ENCODE results near the gene ARHGEF4. TPM values are rescaled to one million over a fixed set of nuclear protein-coding genes. Genes with fewer than 3 reads are reported as not detected.
A peak's percentile ranks its signal among the peaks of the same experiment; 100 is the strongest.

The ARHGEF4 gene
- total and polyA plus RNA-seq, 5 donors from 2014 or later = 0.22 to 1.7 (median 0.48) TPM; not detected in 1

GRCh38 chr2:131042148-131042775 is 205.5 kb downstream of the ARHGEF4 start:
- Mint-ChIP-seq H3K4me1 (peaks cover 0 to 27% (median 8%) of the 10 kb centered on the region in 4 donors), H3K4me3 (peak overlapping the region in 1 of 4 donors; percentile 43)
- H3K27ac ChIP-seq (ENCODE audit: insufficient read depth, low read length, poor library complexity, severe bottlenecking) = no peak overlapping the region

GRCh38 chr2:131043199-131044074 is 206.7 kb downstream of the ARHGEF4 start:
- peaks cover 0 to 29% (median 8%) of the 10 kb centered on the region in 4 donors for H3K4me1 Mint-ChIP-seq
- H3K27ac Mint-ChIP-seq = no peak overlapping the region
- H3K27me3 Mint-ChIP-seq = peaks cover 9% of the 10 kb centered on the region
- peaks cover 9% of the 10 kb centered on the region for H3K36me3 Mint-ChIP-seq
- Histone ChIP-seq H3K9me3 (ENCODE audit: control insufficient read depth in 2 of 2, low read length in 2 of 2) (no peaks in the 10 kb centered on the region), H3K27ac (ENCODE audit: insufficient read depth, low read length, poor library complexity, severe bottlenecking) (no peak overlapping the region), H3K27me3 (ENCODE audit: control insufficient read depth, insufficient read depth, low read length) (no peaks in the 10 kb centered on the region), H3K4me1 (ENCODE audit: control insufficient read depth, insufficient read depth, low read length, poor library complexity, severe bottlenecking) (peaks cover 29% of the 10 kb centered on the region), H3K36me3 (ENCODE audit: control insufficient read depth, insufficient read depth, low read length) (peaks cover 14% of the 10 kb centered on the region), H3K4me3 (ENCODE audit: low read depth, low read length) (no peak overlapping the region)
- H3K4me3 Mint-ChIP-seq = no peak overlapping the region
- DNase-seq (no peak), ATAC-seq (ENCODE audit: low read depth in 2 of 2) (no peak)
- H3K9me3 Mint-ChIP-seq = no peaks in the 10 kb centered on the region

More at GRCh38 chr2:131042148-131042775, 205.5 kb downstream of the ARHGEF4 start:
- Histone ChIP-seq H3K4me3 (ENCODE audit: low read depth, low read length) (no peak overlapping the region), H3K36me3 (ENCODE audit: control insufficient read depth, insufficient read depth, low read length) (peaks cover 3% of the 10 kb centered on the region), H3K4me1 (ENCODE audit: control insufficient read depth, insufficient read depth, low read length, poor library complexity, severe bottlenecking) (peaks cover 29% of the 10 kb centered on the region), H3K27me3 (ENCODE audit: control insufficient read depth, insufficient read depth, low read length) (no peaks in the 10 kb centered on the region), H3K9me3 (ENCODE audit: control insufficient read depth in 2 of 2, low read length in 2 of 2) (no peaks in the 10 kb centered on the region)
- ATAC-seq (ENCODE audit: low read depth in 2 of 2) (no peak), DNase-seq (no peak)
- H3K27ac Mint-ChIP-seq = peak overlapping the region; percentile 14 to 36 (median 32)
- no peaks in the 10 kb centered on the region for H3K36me3 Mint-ChIP-seq
- H3K9me3 Mint-ChIP-seq = no peaks in the 10 kb centered on the region
- H3K27me3 Mint-ChIP-seq = peaks cover 15% of the 10 kb centered on the region

GRCh38 chr2:131044075-131044756 is 207.5 kb downstream of the ARHGEF4 start:
- Mint-ChIP-seq H3K9me3 (no peaks in the 10 kb centered on the region), H3K4me3 (no peak overlapping the region), H3K4me1 (peaks cover 0 to 29% (median 8%) of the 10 kb centered on the region in 4 donors), H3K27me3 (peaks cover 9% of the 10 kb centered on the region), H3K27ac (no peak overlapping the region), H3K36me3 (peaks cover 14% of the 10 kb centered on the region)
- H3K4me3 ChIP-seq (ENCODE audit: low read depth, low read length) = no peak overlapping the region
- ATAC-seq (ENCODE audit: low read depth in 2 of 2) = no peak
- H3K27me3 ChIP-seq (ENCODE audit: control insufficient read depth, insufficient read depth, low read length) = no peaks in the 10 kb centered on the region
- H3K9me3 ChIP-seq (ENCODE audit: control insufficient read depth in 2 of 2, low read length in 2 of 2) = no peaks in the 10 kb centered on the region
- DNase-seq = no peak
- H3K27ac ChIP-seq (ENCODE audit: insufficient read depth, low read length, poor library complexity, severe bottlenecking) = no peak overlapping the region
- peaks cover 29% of the 10 kb centered on the region for H3K4me1 ChIP-seq (ENCODE audit: control insufficient read depth, insufficient read depth, low read length, poor library complexity, severe bottlenecking)
- H3K36me3 ChIP-seq (ENCODE audit: control insufficient read depth, insufficient read depth, low read length) = peaks cover 22% of the 10 kb centered on the region

- H3K36me3 ChIP-seq (ENCODE audit: control insufficient read depth, insufficient read depth, low read length) = peaks cover 26% of the 10 kb centered on the region
- no peak overlapping the region for H3K4me3 ChIP-seq (ENCODE audit: low read depth, low read length)
- H3K9me3 ChIP-seq (ENCODE audit: control insufficient read depth in 2 of 2, low read length in 2 of 2) = no peaks in the 10 kb centered on the region
- ATAC-seq (ENCODE audit: low read depth in 2 of 2) (no peak), DNase-seq (no peak)
- Mint-ChIP-seq H3K4me1 (peaks cover 0 to 27% (median 8%) of the 10 kb centered on the region in 4 donors), H3K27ac (no peak overlapping the region), H3K27me3 (peaks cover 5% of the 10 kb centered on the region), H3K36me3 (peaks cover 17% of the 10 kb centered on the region), H3K4me3 (no peak overlapping the region), H3K9me3 (no peaks in the 10 kb centered on the region)
- no peaks in the 10 kb centered on the region for H3K27me3 ChIP-seq (ENCODE audit: control insufficient read depth, insufficient read depth, low read length)
- no peak overlapping the region for H3K27ac ChIP-seq (ENCODE audit: insufficient read depth, low read length, poor library complexity, severe bottlenecking)
- H3K4me1 ChIP-seq (ENCODE audit: control insufficient read depth, insufficient read depth, low read length, poor library complexity, severe bottlenecking) = peaks cover 25% of the 10 kb centered on the region
Measured at GRCh38 chr2:131044757-131045150, 208.0 kb downstream of the ARHGEF4 start.

DNA sequence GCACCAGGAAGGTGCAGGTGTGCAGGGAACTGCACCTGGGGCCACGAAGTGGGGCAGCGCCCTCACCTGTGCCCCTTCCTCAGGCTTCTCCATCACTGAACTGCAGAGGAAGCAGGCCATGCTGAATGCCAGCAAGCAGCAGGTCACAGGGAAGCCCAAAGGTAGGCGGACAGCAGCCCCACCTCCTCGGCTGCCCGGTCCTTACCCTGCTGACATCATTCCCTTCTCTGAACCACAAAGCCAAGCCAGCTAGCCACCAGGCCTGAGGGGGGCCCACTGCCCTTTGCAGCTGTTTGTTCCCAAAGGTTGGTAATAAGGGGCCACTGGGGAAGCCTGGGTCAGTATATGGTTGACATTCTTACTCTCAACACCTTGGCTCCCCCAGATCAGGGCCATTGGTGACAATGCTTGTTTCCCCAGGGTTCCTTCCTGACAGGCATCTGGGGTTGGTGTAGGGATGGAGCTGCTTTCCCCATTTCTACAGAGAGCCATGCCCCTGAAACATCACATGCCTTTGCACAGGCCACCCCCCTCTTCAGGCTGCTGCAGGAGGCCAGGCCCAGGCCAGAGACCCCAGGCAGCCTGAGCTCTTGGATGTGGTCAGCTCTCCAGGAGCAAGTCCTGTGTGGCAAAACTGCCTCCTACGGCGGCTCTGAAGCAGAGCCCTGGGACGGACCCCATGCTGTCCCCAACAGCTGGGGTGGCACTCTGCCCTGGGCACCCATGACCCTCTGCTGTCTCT is 208.7 kb downstream of the ARHGEF4 start:
- Mint-ChIP-seq H3K4me3 (no peak overlapping the region), H3K27me3 (peaks cover 5% of the 10 kb centered on the region), H3K27ac (no peak overlapping the region), H3K36me3 (peaks cover 23% of the 10 kb centered on the region), H3K9me3 (no peaks in the 10 kb centered on the region), H3K4me1 (peaks cover 0 to 23% (median 8%) of the 10 kb centered on the region in 4 donors)
- ATAC-seq (ENCODE audit: low read depth in 2 of 2) = no peak
- no peak for DNase-seq
- Histone ChIP-seq H3K27ac (ENCODE audit: insufficient read depth, low read length, poor library complexity, severe bottlenecking) (no peak overlapping the region), H3K27me3 (ENCODE audit: control insufficient read depth, insufficient read depth, low read length) (no peaks in the 10 kb centered on the region), H3K36me3 (ENCODE audit: control insufficient read depth, insufficient read depth, low read length) (peaks cover 33% of the 10 kb centered on the region), H3K4me3 (ENCODE audit: low read depth, low read length) (no peak overlapping the region), H3K9me3 (ENCODE audit: control insufficient read depth in 2 of 2, low read length in 2 of 2) (no peaks in the 10 kb centered on the region), H3K4me1 (ENCODE audit: control insufficient read depth, insufficient read depth, low read length, poor library complexity, severe bottlenecking) (peaks cover 18% of the 10 kb centered on the region)

DNA sequence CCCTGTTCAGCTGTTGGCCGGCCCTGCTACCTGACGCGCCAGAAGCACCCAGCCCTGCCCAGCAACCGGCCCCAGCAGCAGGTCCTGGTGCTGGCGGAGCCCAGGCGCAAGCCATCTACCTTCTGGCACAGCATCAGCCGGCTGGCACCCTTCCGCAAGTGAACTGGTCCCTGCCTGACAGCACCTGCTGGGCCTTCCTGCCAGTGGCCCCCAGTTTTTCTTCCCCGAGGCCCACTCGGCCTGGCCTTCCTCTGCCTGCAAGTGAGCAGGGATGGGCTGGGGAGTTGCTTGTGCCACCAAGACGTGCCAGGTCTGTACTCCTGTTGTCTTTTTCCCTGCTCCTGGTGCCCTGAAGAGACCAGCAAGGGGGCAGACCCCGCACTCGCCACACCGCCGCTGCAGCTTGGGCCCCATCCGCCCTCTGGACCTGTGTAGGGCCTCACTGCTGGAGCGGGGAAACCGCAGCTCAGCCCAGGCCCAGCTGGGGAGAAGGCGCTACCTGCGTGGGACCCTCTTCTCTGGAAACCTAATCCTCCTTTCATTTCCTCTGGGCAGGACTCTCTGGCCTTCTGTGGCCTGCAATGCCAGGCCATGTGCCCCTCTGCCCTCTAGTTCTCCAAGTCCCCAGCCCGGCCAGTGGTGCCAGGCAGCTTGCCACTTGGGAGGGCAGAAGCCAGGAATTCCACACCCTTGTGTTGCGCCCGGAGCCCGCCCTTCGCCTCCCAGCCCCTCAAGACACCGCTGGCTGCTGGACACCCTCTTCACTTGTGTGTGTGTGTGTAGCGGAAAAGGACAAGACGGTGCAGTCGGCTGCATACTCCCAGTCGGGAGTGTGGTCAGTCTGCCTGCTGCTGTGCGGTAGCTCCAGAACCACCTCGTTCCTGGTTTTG is 209.6 kb downstream of the ARHGEF4 start:
- Mint-ChIP-seq H3K4me3 (no peak overlapping the region), H3K4me1 (peaks cover 0 to 15% (median 5%) of the 10 kb centered on the region in 4 donors), H3K27ac (no peak overlapping the region), H3K36me3 (peaks cover 28% of the 10 kb centered on the region), H3K9me3 (no peaks in the 10 kb centered on the region), H3K27me3 (no peaks in the 10 kb centered on the region)
- Histone ChIP-seq H3K4me1 (ENCODE audit: control insufficient read depth, insufficient read depth, low read length, poor library complexity, severe bottlenecking) (peaks cover 11% of the 10 kb centered on the region), H3K27me3 (ENCODE audit: control insufficient read depth, insufficient read depth, low read length) (no peaks in the 10 kb centered on the region), H3K4me3 (ENCODE audit: low read depth, low read length) (no peak overlapping the region), H3K27ac (ENCODE audit: insufficient read depth, low read length, poor library complexity, severe bottlenecking) (no peak overlapping the region), H3K36me3 (ENCODE audit: control insufficient read depth, insufficient read depth, low read length) (peaks cover 41% of the 10 kb centered on the region), H3K9me3 (ENCODE audit: control insufficient read depth in 2 of 2, low read length in 2 of 2) (no peaks in the 10 kb centered on the region)
- no peak for ATAC-seq (ENCODE audit: low read depth in 2 of 2)
- DNase-seq = no peak
